HG03342 (cell line): ENCODE data around the gene AMOTL1.

Source experiments
- ATAC-seq: cut with Tn5 transposase; IDR thresholded peaks from one replicate; pipeline ENCODE4 v1.9.1; 2021; ENCODE audit warnings: mild to moderate bottlenecking, moderate library complexity; ENCODE audit not compliant: unreplicated experiment

AMOTL1 gene

GRCh38 chr11:94871491-94872185 lies 103.5 kb downstream of the AMOTL1 start:
- no peak for ATAC-seq

- ATAC-seq = no peak
Observed at GRCh38 chr11:94873916-94874540, 105.9 kb downstream of the AMOTL1 start.

GRCh38 chr11:94876222-94876621 lies 108.1 kb downstream of the AMOTL1 start:
- ATAC-seq = peak; percentile 8

DNA sequence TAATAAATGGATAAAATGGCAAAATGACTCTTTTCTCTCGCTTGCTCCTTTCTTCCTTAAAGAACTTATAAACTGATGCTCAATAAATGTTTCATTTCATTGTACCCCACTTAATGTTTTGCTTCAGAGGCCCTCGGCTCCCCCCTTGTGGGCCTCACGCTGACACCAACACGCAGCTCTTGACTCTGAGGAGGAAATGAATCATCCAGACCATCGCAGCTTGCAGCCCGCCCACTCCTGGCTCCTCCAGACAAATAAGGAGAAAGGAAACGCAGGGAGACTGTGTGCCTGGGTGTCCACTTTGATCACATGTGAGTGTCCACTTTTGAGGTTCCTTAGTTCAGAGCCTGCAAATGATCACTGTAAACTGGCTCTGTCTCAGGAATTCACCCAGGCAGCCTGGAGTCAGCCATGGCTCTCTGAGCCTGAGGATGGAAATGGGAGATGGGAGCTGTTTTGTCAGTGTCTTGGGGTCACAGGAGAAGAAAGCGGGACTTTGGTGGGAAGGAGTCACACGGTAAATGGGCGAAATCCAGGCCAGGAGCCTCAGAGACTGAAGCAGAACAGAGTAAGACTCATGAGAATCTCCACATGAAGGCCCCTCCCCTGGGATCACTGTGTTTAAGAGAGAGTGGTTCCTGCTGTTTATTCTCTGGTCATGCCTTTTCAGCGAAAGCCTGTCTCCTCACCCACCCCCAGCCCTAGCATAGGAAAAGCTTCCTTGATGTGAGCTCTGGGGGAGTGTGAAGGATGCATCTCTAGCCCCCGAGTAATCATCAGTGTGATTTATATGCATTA lies 108.7 kb downstream of the AMOTL1 start:
- ATAC-seq = peak; percentile 96

- ATAC-seq = no peak
Observed at GRCh38 chr11:94877443-94878200, 109.5 kb downstream of the AMOTL1 start.

DNA sequence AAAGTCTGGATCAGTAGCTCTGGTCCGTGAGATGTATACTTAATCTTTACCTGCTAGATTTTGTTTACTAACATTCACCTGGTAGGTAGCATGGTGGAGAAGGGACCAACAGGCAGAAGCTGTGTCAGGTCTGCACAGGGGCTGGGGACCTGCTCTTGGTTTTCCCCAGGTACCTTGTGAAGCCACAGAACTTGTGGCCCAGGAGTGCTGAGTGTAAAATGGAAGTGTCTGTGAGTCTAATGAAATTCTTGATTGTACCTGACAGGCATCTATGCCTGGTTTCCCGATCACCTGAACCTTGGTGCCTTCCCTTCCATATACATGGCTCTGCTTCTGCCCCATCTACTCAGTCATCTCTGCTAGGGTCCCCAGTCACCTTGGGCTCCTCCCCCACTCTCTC lies 110.8 kb downstream of the AMOTL1 start:
- no peak for ATAC-seq

DNA sequence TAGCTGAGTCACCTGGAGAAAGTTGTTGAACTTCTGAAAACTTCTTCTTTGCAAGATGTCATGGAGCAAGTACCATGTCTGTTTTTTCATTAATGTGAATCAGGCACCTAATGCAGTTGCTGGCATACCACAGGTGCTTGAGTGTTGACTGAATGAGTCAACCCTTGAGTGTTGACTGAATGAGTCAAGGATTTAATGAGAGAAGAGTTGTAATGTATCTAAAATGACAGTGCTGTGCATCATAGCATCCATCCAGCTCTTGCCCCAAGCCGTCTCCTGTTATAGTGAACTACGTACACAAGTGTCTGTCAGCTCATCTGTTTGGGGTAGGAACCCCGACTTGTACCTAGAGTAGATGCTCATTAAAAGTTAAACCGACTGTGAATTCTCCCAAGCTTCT lies 112.1 kb downstream of the AMOTL1 start:
- no peak for ATAC-seq

- ATAC-seq = no peak
Observed at GRCh38 chr11:94882931-94883330, 114.8 kb downstream of the AMOTL1 start.

GRCh38 chr11:94883878-94884277 lies 115.7 kb downstream of the AMOTL1 start:
- no peak for ATAC-seq

DNA sequence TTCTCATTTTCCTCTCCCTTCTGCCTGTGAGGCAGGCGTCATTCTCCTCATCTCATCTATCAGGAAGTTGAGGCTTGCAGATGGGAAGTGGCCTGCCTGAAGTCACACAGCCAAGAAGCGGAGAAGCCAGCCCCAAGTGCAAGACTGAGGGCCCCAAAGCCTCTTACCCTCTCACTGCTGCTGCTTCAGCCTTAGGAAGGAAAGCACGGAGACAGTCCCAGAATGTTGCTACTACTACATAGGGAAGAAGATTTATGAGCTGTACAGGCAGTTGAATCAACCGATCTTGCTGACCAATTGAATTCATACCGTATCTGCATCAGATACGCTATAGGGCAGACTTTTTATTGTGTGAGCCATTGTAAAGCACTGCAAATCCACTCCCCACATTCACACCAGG lies 116.2 kb downstream of the AMOTL1 start:
- no peak for ATAC-seq

DNA sequence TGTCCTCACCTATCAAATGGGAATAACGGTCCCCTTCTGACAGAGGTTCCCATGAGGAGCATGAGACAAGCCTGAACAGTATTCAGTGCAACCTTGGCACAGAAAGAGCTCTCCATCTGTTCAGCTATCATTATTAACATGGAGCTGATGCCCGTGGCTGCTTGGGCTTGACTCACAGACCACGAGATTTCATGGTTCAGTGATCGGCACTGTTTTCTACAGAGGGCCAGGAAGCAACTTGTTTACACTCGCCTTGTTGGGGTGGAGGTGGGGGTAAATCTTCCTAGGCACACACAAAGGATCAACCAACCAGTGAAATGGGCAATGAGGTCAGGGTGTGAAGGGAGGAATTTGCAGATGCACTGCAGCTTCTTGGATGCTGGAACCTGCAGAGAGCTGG lies 117.0 kb downstream of the AMOTL1 start:
- ATAC-seq = peak; percentile 88

DNA sequence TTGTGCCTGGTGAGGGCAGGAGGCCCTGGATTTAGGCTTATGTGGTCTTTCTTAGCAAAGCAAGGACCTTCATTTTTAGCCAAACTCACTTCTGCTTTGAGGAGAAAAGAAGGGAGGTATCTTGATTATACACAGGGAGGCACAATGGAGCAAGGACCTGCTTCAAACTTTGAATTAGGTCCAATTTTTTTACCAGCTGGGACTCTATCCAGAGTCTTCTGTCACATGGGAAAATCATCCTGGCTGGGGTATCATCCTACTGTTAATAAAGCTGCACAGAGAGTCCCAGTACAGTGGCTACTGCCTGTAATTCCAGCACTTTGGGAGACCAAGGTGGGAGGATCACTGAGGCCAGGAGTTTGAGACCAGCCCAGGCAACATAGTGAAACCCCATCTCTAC lies 117.4 kb downstream of the AMOTL1 start:
- ATAC-seq = no peak

- ATAC-seq = no peak
Observed at GRCh38 chr11:94888204-94888603, 120.0 kb downstream of the AMOTL1 start.

GRCh38 chr11:94895451-94895850 lies 127.3 kb downstream of the AMOTL1 start:
- no peak for ATAC-seq

- no peak for ATAC-seq
Observed at GRCh38 chr11:94895971-94896370, 127.8 kb downstream of the AMOTL1 start.

GRCh38 chr11:94897330-94897768 lies 129.2 kb downstream of the AMOTL1 start:
- ATAC-seq = peak; percentile 72

DNA sequence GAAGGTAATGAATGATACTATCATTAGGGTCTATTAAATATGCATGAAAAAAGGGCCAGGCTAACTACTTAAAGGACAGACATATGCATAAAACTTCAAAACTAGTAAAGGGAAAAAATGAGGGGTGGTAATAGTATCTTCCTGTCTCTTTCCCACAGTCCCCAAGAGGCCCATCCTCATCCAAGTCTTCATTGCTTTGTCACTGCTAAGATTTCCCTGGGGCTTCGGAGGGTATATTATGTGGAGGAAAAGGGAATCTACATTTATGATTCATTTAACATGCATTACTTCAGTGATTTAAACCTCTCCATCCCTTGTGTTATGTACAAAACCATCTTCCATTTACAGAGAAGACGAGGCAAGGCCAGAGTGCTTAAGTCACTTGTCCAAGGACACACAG lies 139.1 kb downstream of the AMOTL1 start:
- no peak for ATAC-seq

DNA sequence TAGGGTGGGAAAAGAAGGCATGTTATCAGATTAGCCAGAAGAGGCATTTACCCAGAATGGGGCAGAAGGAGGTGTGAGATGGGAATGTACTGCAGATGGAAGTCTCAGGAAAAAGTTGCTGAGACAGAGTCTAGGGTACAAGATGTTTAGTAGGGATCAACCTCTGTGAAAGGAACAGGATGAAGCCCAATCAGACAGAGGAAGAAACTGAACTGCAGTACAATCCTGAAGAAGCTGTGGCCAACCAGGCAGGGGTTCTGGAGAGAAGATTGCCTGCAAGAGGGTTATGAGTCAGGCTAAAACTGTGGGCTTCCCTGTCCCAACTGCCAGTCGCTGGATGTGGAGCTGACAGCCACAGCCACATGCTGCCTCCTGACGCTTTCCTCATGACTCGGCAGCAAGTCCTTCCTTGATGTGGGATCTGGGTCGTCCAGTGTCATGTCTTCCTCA lies 141.2 kb downstream of the AMOTL1 start:
- no peak for ATAC-seq

- no peak for ATAC-seq
Observed at GRCh38 chr11:94910270-94910669, 142.1 kb downstream of the AMOTL1 start.

DNA sequence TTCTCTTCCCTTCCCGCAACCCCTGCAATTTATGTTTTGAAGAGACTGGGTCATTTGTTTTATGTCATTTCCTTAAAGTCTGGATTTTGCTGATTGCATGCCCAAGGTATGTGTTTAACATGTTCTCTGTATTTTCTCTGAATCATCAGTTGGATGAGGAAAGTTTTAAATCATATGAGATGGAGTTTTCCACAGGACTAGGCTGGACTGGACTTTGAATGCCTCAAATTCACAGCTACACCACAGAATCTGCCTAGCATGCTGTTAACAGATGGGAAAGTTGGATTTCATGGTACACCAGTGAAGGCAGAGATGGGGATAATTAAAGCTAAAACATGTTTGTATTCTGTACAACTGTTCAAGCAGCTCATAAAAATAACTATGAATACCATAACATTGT lies 142.6 kb downstream of the AMOTL1 start:
- no peak for ATAC-seq

- no peak for ATAC-seq
Observed at GRCh38 chr11:94912806-94913205, 144.7 kb downstream of the AMOTL1 start.
